Keratinocyte (primary cell): ENCODE data around the gene SATB1. TPM values are rescaled to one million over a fixed set of nuclear protein-coding genes. Genes with fewer than 3 reads are reported as not detected.

Source experiments
- DNase-seq: peaks from one replicate; pipeline ENCODE4 v3.0.0-alpha.2; 2011; ENCODE audit warnings: low read depth, missing footprints, low spot score
- FAIRE-seq: peaks from 2 replicates; lab custom pipeline; 2011; peaks lifted over from hg19 to GRCh38; lab: Jason Lieb, UNC
- H2AFZ ChIP-seq: 2 replicates; pipeline ENCODE4 v1.6.0; 2012; ENCODE audit warnings: low read length, control low read depth, inconsistent platforms; ENCODE audit not compliant: control insufficient read depth
- H3K27ac ChIP-seq: 2 replicates; pipeline ENCODE4 v1.5.1; 2011; ENCODE audit warnings: low read length; ENCODE audit not compliant: control insufficient read depth, insufficient read depth
- H3K27me3 ChIP-seq: 3 replicates; pipeline ENCODE4 v1.6.0; 2011; ENCODE audit warnings: low read length; ENCODE audit not compliant: control insufficient read depth, insufficient read depth; ENCODE audit errors: extremely low read depth
- H3K36me3 ChIP-seq, 2 experiments: 2 replicates in 1 of 2; 3 replicates in 1 of 2; pipeline ENCODE4 v1.5.1; 2011; ENCODE audit warnings: low read length in 2 of 2, mild to moderate bottlenecking in 1 of 2; ENCODE audit not compliant: control insufficient read depth in 2 of 2, insufficient read depth in 2 of 2; ENCODE audit errors: extremely low read depth in 1 of 2
- H3K4me1 ChIP-seq: 3 replicates; pipeline ENCODE4 v1.5.1; 2011; ENCODE audit warnings: low read length; ENCODE audit not compliant: control insufficient read depth, insufficient read depth; ENCODE audit errors: extremely low read depth
- H3K4me2 ChIP-seq: 3 replicates; pipeline ENCODE4 v1.6.0; 2011; ENCODE audit warnings: low read depth, low read length; ENCODE audit not compliant: control insufficient read depth, insufficient read depth; ENCODE audit errors: extremely low read depth
- H3K4me3 ChIP-seq, 3 experiments: fragments of 200-600 bp in 1 of 3; sonication (generic) in 1 of 3; 2 replicates in 2 of 3; 3 replicates in 1 of 3; pipeline ENCODE4 v1.5.1; 2011 to 2016; ENCODE audit warnings: low read length in 3 of 3, mild to moderate bottlenecking in 3 of 3, control low read depth in 2 of 3, inconsistent platforms in 1 of 3, low read depth in 1 of 3, mixed read lengths in 1 of 3, mixed run types in 1 of 3, moderate library complexity in 1 of 3; ENCODE audit not compliant: control insufficient read depth in 2 of 3, insufficient read depth in 2 of 3; ENCODE audit errors: extremely low read depth in 1 of 3
- H3K79me2 ChIP-seq: 2 replicates; pipeline ENCODE4 v1.6.0; 2012; ENCODE audit warnings: low read length; ENCODE audit not compliant: control insufficient read depth, insufficient read depth
- H3K9ac ChIP-seq: 3 replicates; pipeline ENCODE4 v1.6.0; 2011; ENCODE audit warnings: low read length; ENCODE audit not compliant: control insufficient read depth, insufficient read depth; ENCODE audit errors: extremely low read depth
- H3K9me1 ChIP-seq: 3 replicates; pipeline ENCODE4 v1.6.0; 2011; ENCODE audit warnings: low read length; ENCODE audit not compliant: control insufficient read depth, insufficient read depth; ENCODE audit errors: extremely low read depth
- H3K9me3 ChIP-seq: 2 replicates; pipeline ENCODE4 v1.5.1; 2012; ENCODE audit warnings: low read depth, low read length; ENCODE audit not compliant: control insufficient read depth
- H4K20me1 ChIP-seq: 3 replicates; pipeline ENCODE4 v1.6.0; 2011; ENCODE audit warnings: low read length; ENCODE audit not compliant: control insufficient read depth, insufficient read depth; ENCODE audit errors: extremely low read depth
- CTCF ChIP-seq, 3 experiments: IDR thresholded peaks in 1 of 3; conservative IDR thresholded peaks in 1 of 3; optimal IDR thresholded peaks in 1 of 3; 2 replicates in 2 of 3; 3 replicates in 1 of 3; pipeline versions ENCODE3 to v1.5.1; 2011; ENCODE audit warnings: low read length in 3 of 3, mild to moderate bottlenecking in 3 of 3, moderate library complexity in 2 of 3, control low read depth in 1 of 3, inconsistent platforms in 1 of 3; ENCODE audit not compliant: insufficient read depth in 2 of 3; ENCODE audit errors: extremely low read depth in 1 of 3
- EZH2 ChIP-seq: IDR thresholded peaks from one replicate; pipeline ENCODE4 v1.6.1; 2012; ENCODE audit warnings: inconsistent platforms, mild to moderate bottlenecking, low read length, moderate library complexity
- dilution Hi-C: fragments of 300-500 bp; cut with MboI; formaldehyde crosslinking; loops from one replicate; pipeline ENCODE4 v1.7.0; 2020; ENCODE audit warnings: low sequenced_read_pairs; ENCODE audit not compliant: extremely low pct_ligation_motif_present
- polyA plus RNA-seq, 5 experiments: library from polyadenylated mRNA; depleted of rRNA in 3 of 5; stranded (reverse) in 3 of 5; stranded (forward) in 1 of 5; unstranded in 1 of 5; fragments of >200 nt; gene quantifications; 1 replicate in 1 of 5; 2 replicates in 3 of 5; 3 replicates in 1 of 5; pipeline versions ENCODE4 v1.2.1 to v1.2.3, GENCODE V29; 2011 to 2012; ENCODE audit warnings: missing spikeins in 2 of 5, low read depth in 1 of 5, low replicate concordance in 1 of 5

Gene SATB1
- polyA plus RNA-seq, 1 donor (not counting 4 experiments of a cell fraction or from before 2014, with no cell fraction given): 7.8 TPM

- no peaks in the 10 kb centered on the region for H4K20me1 ChIP-seq
- H2AFZ ChIP-seq: no peak overlapping the region
- H3K36me3 ChIP-seq: no peaks in the 10 kb centered on the region
- TF ChIP-seq EZH2 (no peak), CTCF (optimal IDR thresholded peaks at IDR 0.05 in 1 of 3, IDR thresholded peaks at IDR 0.05 in 1 of 3, conservative IDR thresholded peaks at IDR 0.05 in 1 of 3; ENCODE audit: extremely low read depth in 1 of 3, insufficient read depth in 2 of 3, low read length in 3 of 3) (no peak)
- no peaks in the 10 kb centered on the region for H3K4me1 ChIP-seq
- H3K4me2 ChIP-seq: no peak overlapping the region
- H3K27ac ChIP-seq: no peak overlapping the region
- no peak overlapping the region for H3K4me3 ChIP-seq
- no peaks in the 10 kb centered on the region for H3K9me3 ChIP-seq
- H3K27me3 ChIP-seq: no peaks in the 10 kb centered on the region
- dilution Hi-C loops: no loop called here
- H3K79me2 ChIP-seq: no peaks in the 10 kb centered on the region
- H3K9me1 ChIP-seq: no peaks in the 10 kb centered on the region
- DNase-seq (no peak), FAIRE-seq (no peak)
- no peak overlapping the region for H3K9ac ChIP-seq
Observed at GRCh38 chr3:18376682-18377081, 48.5 kb downstream of the SATB1 start.

- Histone ChIP-seq H4K20me1 (no peaks in the 10 kb centered on the region), H3K27me3 (no peaks in the 10 kb centered on the region), H3K79me2 (no peaks in the 10 kb centered on the region), H3K4me1 (no peaks in the 10 kb centered on the region), H3K9me3 (no peaks in the 10 kb centered on the region), H3K4me2 (no peak overlapping the region), H3K36me3 (no peaks in the 10 kb centered on the region), H3K4me3 (no peak overlapping the region), H3K9ac (no peak overlapping the region), H3K9me1 (no peaks in the 10 kb centered on the region), H2AFZ (no peak overlapping the region), H3K27ac (no peak overlapping the region)
- dilution Hi-C loops: no loop called here
- no peak for DNase-seq
- no peak for FAIRE-seq
- TF ChIP-seq CTCF (optimal IDR thresholded peaks at IDR 0.05 in 1 of 3, IDR thresholded peaks at IDR 0.05 in 1 of 3, conservative IDR thresholded peaks at IDR 0.05 in 1 of 3; ENCODE audit: extremely low read depth in 1 of 3, insufficient read depth in 2 of 3, low read length in 3 of 3): no peak
- TF ChIP-seq EZH2: no peak
Observed at GRCh38 chr3:18372786-18373405, 52.2 kb downstream of the SATB1 start.
